Femur (tissue), 1 donor: ENCODE results near the gene AMY1C.
"Not testable (repeated sequence)": the region's sequence is repeated elsewhere in the genome, so short reads cannot be mapped to it uniquely, and the experiment has no call there.

Source experiments
- DNase-seq: peaks from one replicate; pipeline ENCODE4 v3.0.0-alpha.2; 2017

AMY1C gene

DNA sequence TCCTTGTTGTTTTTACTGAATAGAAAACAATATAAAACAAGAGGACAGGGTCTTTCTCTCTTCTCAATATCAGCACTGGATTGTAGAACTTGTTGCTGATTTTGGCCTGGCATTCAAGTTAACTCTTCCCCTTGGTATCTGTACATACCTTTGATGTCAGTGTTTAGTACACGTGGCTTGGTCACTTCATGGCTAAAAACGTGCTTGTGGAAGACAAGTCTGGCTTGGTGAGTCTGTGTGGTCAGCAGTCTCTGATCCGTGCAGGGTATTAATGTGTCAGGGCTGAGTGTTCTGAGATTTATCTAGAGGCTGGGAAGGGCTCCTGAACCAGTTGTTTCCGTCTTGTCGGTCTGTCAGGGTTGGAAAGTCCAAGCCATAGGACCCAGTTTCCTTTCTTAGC is at the start of gene AMY1C:
Gene AMY1C, plus strand, starts transcription at position 301 of the 400 bp plus-strand sequence. CDS start 572 bp downstream, outside the sequence.
- DNase-seq, result not testable (repeated sequence)

DNA sequence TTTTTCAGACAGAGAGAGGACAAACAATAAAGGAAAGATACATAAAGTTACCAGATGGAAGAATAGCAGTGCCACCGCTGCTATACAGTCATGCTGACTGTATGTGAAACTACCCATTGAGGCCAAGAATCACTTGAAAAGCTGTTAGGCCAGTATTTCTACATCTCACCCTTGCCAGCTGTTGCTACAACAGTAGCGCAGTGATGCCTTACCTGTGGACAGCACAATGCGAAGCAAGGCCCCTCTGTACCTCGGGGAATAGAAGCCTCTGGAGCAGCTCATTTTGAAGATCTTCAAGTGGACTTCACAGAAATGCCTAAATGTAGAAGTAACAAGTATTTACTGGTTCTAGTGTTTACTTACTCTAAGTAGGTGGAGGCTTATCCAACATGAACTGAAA is 49.0 kb upstream of the AMY1C start:
- not testable (repeated sequence) for DNase-seq

DNA sequence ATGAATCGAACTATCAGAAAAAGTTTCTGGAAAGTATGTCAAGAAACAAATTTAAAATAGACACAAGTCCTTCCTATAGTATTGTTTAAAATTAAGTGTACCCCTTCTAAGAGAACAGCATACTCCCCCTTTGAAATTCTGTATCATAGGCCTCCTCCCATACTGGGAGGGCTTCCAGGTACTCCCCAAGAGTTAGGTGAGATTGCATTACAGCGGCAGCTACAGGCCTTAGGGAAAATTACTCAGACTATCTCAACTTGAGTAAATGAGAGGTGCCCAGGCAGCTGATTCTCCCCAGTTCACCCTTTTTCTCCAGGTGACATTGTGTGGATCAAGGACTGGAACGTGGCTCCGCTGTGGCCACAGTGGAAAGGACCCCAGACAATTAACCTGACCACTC is 48.4 kb upstream of the AMY1C start:
- not testable (repeated sequence) for DNase-seq

DNA sequence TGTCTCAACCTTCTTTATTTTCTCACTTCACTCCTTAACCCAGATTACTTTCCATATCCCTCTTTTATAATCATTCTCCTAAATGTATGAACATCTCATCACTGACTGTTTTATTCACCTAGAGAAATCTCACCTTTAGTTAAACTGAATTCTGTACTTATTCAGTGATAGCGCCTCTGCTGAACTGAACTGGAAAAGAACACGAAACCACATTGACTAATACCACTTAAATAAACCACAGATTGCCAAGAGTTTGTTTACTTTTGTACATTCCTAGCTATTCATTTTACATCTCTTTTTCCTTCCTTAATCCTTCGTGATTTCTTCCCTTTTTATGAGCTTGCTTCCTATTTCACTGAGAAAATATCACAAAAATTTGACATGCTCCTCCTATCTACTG is 42.0 kb upstream of the AMY1C start:
- not testable (repeated sequence) for DNase-seq

DNA sequence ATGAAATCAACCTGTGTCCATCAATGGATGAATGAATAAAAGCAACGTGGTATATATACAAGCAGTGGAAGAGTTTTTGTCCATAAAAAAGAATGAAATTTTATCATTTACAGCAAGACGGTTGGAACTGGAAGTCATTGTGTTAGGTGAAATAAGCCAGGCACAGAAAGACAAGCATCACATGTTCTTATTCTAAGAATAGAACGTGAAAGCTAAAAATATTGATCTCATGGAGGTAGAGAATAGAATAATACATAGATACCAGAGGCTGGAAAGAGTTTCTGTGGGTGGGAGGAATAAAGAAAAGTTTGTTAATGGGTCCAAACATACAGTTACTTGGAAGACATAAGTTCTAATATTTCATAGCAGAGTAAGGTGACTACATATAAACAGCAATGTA is 39.3 kb upstream of the AMY1C start:
- not testable (repeated sequence) for DNase-seq

DNA sequence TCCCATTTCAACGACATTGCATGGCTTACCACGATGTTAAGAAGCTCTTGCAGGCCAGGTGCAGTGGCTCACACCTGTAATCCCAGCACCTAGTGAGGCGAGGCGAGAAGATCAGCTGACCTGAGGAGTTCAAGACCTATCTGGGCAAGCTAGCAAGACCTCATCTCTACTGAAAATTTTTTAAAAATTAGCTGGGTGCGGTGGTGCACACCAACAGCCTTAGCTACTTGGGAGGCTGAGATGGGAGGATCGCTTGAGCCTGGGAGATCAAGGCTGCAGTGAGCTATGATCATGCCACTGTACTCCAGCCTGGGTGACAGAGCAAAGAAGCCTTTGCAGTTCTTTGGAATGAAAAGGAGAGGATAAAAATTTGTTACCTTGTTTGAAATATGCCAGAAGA is 32.3 kb upstream of the AMY1C start:
- not testable (repeated sequence) for DNase-seq

DNA sequence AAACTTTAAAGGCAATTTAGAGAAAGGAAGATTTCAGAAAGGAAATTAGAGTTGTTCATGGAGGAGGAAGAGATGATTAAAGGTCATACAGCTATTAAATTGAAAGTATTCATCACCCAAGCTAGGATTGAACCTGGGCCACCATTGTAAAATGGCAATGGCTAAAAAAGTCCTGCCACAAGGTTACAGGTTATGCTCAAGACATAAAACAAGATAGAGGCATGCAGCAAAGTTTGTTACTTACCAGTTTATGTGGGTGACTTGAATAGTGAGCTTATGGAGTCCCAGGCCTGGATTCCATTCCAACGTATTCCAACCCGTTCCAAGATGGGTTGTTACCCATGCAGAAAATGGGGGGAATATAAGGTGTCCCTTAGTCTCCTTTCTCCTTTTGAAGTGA is 28.2 kb upstream of the AMY1C start:
- DNase-seq, result not testable (repeated sequence)

DNA sequence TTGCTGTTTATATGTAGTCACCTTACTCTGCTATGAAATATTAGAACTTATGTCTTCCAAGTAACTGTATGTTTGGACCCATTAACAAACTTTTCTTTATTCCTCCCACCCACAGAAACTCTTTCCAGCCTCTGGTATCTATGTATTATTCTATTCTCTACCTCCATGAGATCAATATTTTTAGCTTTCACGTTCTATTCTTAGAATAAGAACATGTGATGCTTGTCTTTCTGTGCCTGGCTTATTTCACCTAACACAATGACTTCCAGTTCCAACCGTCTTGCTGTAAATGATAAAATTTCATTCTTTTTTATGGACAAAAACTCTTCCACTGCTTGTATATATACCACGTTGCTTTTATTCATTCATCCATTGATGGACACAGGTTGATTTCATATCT is 14.4 kb upstream of the AMY1C start:
- not testable (repeated sequence) for DNase-seq

DNA sequence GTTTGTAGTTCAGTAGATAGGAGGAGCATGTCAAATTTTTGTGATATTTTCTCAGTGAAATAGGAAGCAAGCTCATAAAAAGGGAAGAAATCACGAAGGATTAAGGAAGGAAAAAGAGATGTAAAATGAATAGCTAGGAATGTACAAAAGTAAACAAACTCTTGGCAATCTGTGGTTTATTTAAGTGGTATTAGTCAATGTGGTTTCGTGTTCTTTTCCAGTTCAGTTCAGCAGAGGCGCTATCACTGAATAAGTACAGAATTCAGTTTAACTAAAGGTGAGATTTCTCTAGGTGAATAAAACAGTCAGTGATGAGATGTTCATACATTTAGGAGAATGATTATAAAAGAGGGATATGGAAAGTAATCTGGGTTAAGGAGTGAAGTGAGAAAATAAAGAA is 11.7 kb upstream of the AMY1C start:
- not testable (repeated sequence) for DNase-seq

DNA sequence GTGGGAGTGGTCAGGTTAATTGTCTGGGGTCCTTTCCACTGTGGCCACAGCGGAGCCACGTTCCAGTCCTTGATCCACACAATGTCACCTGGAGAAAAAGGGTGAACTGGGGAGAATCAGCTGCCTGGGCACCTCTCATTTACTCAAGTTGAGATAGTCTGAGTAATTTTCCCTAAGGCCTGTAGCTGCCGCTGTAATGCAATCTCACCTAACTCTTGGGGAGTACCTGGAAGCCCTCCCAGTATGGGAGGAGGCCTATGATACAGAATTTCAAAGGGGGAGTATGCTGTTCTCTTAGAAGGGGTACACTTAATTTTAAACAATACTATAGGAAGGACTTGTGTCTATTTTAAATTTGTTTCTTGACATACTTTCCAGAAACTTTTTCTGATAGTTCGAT is 5.2 kb upstream of the AMY1C start:
- DNase-seq, result not testable (repeated sequence)

DNA sequence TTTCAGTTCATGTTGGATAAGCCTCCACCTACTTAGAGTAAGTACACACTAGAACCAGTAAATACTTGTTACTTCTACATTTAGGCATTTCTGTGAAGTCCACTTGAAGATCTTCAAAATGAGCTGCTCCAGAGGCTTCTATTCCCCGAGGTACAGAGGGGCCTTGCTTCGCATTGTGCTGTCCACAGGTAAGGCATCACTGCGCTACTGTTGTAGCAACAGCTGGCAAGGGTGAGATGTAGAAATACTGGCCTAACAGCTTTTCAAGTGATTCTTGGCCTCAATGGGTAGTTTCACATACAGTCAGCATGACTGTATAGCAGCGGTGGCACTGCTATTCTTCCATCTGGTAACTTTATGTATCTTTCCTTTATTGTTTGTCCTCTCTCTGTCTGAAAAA is 4.7 kb upstream of the AMY1C start:
- DNase-seq, result not testable (repeated sequence)

DNA sequence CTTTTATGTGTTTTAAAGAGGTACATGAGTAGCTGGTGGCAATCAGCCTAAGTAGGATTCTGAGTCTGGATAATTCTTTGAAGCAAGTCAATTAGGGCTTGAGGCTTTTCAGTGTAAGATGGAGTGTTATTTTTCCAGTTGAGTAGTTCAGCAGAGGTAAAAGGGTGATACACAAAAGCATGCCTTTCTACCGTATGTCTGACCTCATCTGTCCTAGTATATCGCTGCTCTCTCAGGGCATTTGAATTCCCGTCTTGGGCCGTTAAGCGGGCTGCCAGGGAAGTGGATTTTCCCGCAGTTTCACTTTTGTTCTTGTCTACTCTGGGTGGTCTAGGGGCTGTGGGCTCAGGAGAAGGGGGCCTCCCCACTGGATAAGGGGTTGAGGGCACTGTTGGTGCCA is 1.4 kb upstream of the AMY1C start:
- not testable (repeated sequence) for DNase-seq

DNA sequence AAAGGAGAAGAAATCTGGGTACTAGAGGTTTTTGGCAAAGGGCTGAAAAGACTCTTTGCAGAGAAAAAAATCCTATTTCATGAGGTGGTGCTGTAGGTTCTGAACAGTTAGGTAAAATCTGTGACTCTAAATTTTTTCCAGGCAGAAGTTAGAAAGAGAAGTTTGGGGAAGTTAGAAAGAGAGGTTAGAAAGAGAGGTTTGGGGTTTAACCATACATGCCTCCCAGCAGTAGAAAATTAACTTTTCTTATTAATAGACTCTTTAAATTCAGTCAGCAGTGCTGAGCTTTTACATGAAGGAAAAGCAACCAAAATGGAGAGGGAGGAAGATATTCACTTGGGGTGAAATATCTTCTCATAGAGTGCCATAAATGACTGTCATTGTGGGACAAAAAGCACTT is 12.2 kb downstream of the AMY1C start:
- no peak for DNase-seq

DNA sequence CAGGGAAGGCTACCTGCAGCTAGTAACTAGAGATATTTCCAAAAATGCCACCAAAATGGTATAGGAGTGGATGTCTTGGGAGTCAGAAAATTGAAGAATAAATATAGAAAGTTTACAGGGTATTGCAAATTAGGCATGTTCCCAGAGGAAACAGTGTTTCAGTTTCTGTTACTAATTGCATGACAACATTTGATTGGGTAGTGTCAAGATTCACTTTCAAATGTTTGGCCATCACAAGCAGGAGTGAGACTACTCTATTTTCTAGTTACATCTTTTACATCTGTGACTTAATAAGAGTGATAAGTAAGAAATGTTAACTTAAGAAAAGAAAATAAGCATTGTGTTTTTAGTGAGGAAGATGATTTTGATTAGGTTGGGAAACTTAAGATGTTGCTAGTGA is 30.2 kb downstream of the AMY1C start:
- DNase-seq, result no peak

DNA sequence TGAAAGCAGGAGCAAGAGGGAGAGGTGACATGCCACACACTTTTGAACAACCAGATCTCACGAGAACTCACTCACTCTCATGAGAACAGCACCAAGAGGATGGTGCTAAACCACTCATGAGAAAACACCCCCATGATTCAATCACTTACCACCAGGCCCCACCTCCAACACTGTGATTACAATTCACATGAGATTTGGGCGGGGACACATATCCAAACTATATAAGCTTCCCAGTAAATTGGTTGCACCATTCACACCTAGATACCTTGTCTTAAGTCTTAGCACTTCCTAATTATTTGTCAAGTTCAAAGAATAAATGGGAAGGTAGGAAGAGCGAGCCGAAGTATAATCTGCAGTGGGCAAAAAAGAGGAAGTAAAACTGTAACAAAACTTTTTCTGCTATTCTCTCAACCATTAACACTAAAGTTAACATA is 34.3 kb downstream of the AMY1C start:
- DNase-seq, result no peak

DNA sequence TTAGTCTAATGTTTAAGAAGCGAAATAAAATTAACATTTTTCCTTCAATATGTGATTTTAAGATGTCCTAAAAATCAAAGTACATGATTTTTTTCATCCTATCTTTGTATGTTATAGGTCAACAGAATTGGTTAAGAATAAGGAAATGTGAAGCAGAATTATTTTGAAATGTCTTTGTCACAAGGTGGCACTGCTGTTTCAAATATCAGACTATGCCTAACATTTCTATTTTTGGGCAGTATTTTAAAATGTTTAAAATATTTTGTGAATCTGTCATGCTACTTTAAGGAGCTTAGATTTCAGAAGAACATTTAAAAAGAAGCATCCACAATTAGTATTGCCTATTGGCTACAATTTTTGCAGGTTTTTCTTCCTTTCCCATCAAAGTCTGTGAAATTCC is 38.7 kb downstream of the AMY1C start:
- DNase-seq, result no peak

DNA sequence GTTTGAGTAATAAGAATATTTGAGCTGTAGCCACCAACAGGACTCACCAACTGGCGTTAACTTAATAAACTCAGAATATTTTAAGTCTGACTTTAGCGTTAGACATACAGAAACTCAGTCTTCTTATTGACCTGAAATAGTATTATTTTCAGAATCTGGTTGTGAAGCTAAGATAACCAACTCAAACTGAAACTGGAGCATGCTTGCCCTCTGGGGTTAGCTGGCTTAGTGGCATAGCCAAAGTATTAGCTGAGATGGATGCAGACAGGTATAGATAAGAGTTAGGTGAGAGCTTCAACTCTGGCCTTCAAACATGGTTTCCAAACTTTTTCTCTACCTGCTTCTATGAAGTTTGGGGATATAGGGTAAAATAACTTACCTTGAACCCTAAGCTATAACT is 40.5 kb downstream of the AMY1C start:
- DNase-seq, result no peak
